CD4-positive, alpha-beta memory T cell (primary cell): ENCODE results near the gene DCAF6. TPM values are rescaled to one million over a fixed set of nuclear protein-coding genes. Genes with fewer than 3 reads are reported as not detected.
A peak's percentile ranks its signal among the peaks of the same experiment; 100 is the strongest.
"Not testable (repeated sequence)": the region's sequence is repeated elsewhere in the genome, so short reads cannot be mapped to it uniquely, and the experiment has no call there.

Source experiments
- CTCF ChIA-PET: fragments of 350-600 bp; sonication (Branson Sonifier 250); formaldehyde crosslinking; loops from one replicate; lab custom pipeline; 2021; ENCODE audit warnings: inconsistent platforms; ENCODE audit not compliant: partially characterized antibody; lab: Charles Lee
- POLR2A ChIA-PET: fragments of 350-600 bp; sonication (Branson Sonifier 250); formaldehyde crosslinking; loops from one replicate; lab custom pipeline; 2021; ENCODE audit not compliant: partially characterized antibody; lab: Charles Lee
- DNase-seq, 5 donors: peaks; one replicate each; pipeline versions ENCODE4 v3.0.0 to v3.0.0-alpha.2; 2020 to 2022; ENCODE audit warnings: mixed read lengths in 1 of 5
- H3K27ac ChIP-seq: one replicate; pipeline ENCODE4 v1.7.0; 2013; ENCODE audit warnings: low read depth, low read length
- H3K27me3 ChIP-seq: 2 replicates; pipeline ENCODE4 v1.7.0; 2013; ENCODE audit warnings: mild to moderate bottlenecking, low read length, moderate library complexity; ENCODE audit not compliant: insufficient read depth
- H3K36me3 ChIP-seq: 2 replicates; pipeline ENCODE4 v1.7.0; 2013; ENCODE audit warnings: mild to moderate bottlenecking, low read length, moderate library complexity; ENCODE audit not compliant: insufficient read depth
- H3K4me1 ChIP-seq: 2 replicates; pipeline ENCODE4 v1.7.0; 2013; ENCODE audit warnings: mild to moderate bottlenecking, low read length, moderate library complexity; ENCODE audit not compliant: insufficient read depth
- H3K4me3 ChIP-seq, 2 donors: one replicate each; pipeline ENCODE4 v1.7.0; 2013; ENCODE audit warnings: low read length in 2 of 2, mild to moderate bottlenecking in 1 of 2
- H3K9me3 ChIP-seq, 2 donors: one replicate each; pipeline ENCODE4 v1.7.0; 2013; ENCODE audit warnings: low read length in 2 of 2, control low read depth in 1 of 2; ENCODE audit not compliant: control insufficient read depth in 1 of 2
- H3K27ac Mint-ChIP-seq, 7 donors: one replicate each; pipeline ENCODE4 v1.8.0; 2020 to 2021; ENCODE audit warnings: mixed read lengths in 7 of 7, mild to moderate bottlenecking in 6 of 7, inconsistent platforms in 3 of 7, moderate library complexity in 3 of 7
- H3K27me3 Mint-ChIP-seq, 2 donors: one replicate each; pipeline ENCODE4 v1.8.0; 2020 to 2021; ENCODE audit warnings: mixed read lengths in 2 of 2
- H3K36me3 Mint-ChIP-seq, 2 donors: one replicate each; pipeline ENCODE4 v1.8.0; 2020 to 2021; ENCODE audit warnings: mixed read lengths in 2 of 2, inconsistent platforms in 1 of 2, mild to moderate bottlenecking in 1 of 2
- H3K4me1 Mint-ChIP-seq, 4 donors: one replicate each; pipeline ENCODE4 v1.8.0; 2020 to 2021; ENCODE audit warnings: mixed read lengths in 4 of 4, mild to moderate bottlenecking in 1 of 4
- H3K4me3 Mint-ChIP-seq, 8 donors: one replicate each; pipeline ENCODE4 v1.8.0; 2020 to 2021; ENCODE audit warnings: mixed read lengths in 8 of 8, mild to moderate bottlenecking in 7 of 8, moderate library complexity in 6 of 8, inconsistent platforms in 3 of 8
- H3K9me3 Mint-ChIP-seq, 8 donors: one replicate each; pipeline ENCODE4 v1.8.0; 2020 to 2021; ENCODE audit warnings: mixed read lengths in 8 of 8, mild to moderate bottlenecking in 5 of 8, inconsistent platforms in 3 of 8, moderate library complexity in 1 of 8
- intact Hi-C: fragments of 100-400 bp; cut with micrococcal nuclease; formaldehyde crosslinking; loops from one replicate; pipeline ENCODE4 v1.15.1; 2023
- polyA plus RNA-seq, 2 donors: library from polyadenylated mRNA; unstranded; fragments of 300-500 nt; fragmentation: Illumina TruSeq; gene quantifications; one replicate each; pipeline ENCODE4 v1.2.3, GENCODE V29; 2021
- total RNA-seq, 2 experiments: library from RNA; stranded (reverse); gene quantifications; one replicate each; pipeline ENCODE4 v1.2.3, GENCODE V29; 2021

Gene DCAF6
- total RNA-seq (10 to 100 TPM; 28.3 to 29.2 TPM), polyA plus RNA-seq (10 to 100 TPM in 1 of 2 donors, 1 to 10 TPM in 1; 8.1 to 14.3 TPM)

GRCh38 chr1:167936068-167936929, at the start of gene DCAF6:
DCAF6 (plus strand) TSS chr1:167936683; CDS start chr1:167936912, 229 bp downstream.
- ChIA-PET CTCF (interaction anchor here (0.7 to 3.1 kb wide), 7 partner anchors 12 to 1432 kb away, joined by 3 to 14 read pairs (median 3); partner anchors contain the start of genes BLZF1 and NME7), POLR2A (interaction anchor here (0.6 to 2.3 kb wide), 37 partner anchors 9 to 1958 kb away, joined by 3 to 13 read pairs (median 4); partner anchors contain the start of genes ADCY10, BLZF1, CREG1 and GPA33)
- Histone ChIP-seq H3K4me3 (peak within 1 kb of the TSS; percentile 69 to 90), H3K36me3 (no peaks in the 10 kb centered on the region), H3K27me3 (no peaks in the 10 kb centered on the region), H3K4me1 (peaks cover 28% of the 10 kb centered on the region), H3K27ac (peak within 1 kb of the TSS; percentile 85), H3K9me3 (no peaks in the 10 kb centered on the region)
- intact Hi-C loops = loop anchor here (1.0 to 5.0 kb wide), 13 partner anchors 133 to 1957 kb away; partner anchors contain the start of genes ATP1B1, CREG1, METTL18 and NME7
- peaks cover 0 to 18% of the 10 kb centered on the region in 2 donors for H3K36me3 Mint-ChIP-seq
- peak within 1 kb of the TSS; percentile 97 to 100 (median 98) for H3K27ac Mint-ChIP-seq
- H3K9me3 Mint-ChIP-seq = peaks cover 0 to 1% (median 0%) of the 10 kb centered on the region in 8 donors
- no peaks in the 10 kb centered on the region for H3K27me3 Mint-ChIP-seq
- H3K4me3 Mint-ChIP-seq = peak within 1 kb of the TSS; percentile 90 to 99 (median 94)
- H3K4me1 Mint-ChIP-seq = peaks cover 29 to 58% (median 43%) of the 10 kb centered on the region in 4 donors
- DNase-seq = peak; percentile 98 to 99 (median 99)

- H3K4me3 Mint-ChIP-seq, H3K27me3 ChIP-seq, H3K36me3 ChIP-seq, H3K27ac ChIP-seq, DNase-seq, POLR2A ChIA-PET, H3K4me3 ChIP-seq, H3K9me3 ChIP-seq, CTCF ChIA-PET, H3K4me1 Mint-ChIP-seq, H3K36me3 Mint-ChIP-seq, intact Hi-C loops, H3K27ac Mint-ChIP-seq, H3K4me1 ChIP-seq, H3K27me3 Mint-ChIP-seq: not testable (repeated sequence)
- H3K9me3 Mint-ChIP-seq = peaks cover 0 to 17% (median 6%) of the 10 kb centered on the region in 8 donors
Measured at GRCh38 chr1:167887187-167887586, 49.3 kb upstream of the DCAF6 start.

- CTCF ChIA-PET = no interaction called here
- intact Hi-C loops = no loop called here
- POLR2A ChIA-PET = no interaction called here
- no peak overlapping the region for H3K4me3 ChIP-seq
- no peak overlapping the region for H3K27ac Mint-ChIP-seq
- H3K4me1 ChIP-seq = no peaks in the 10 kb centered on the region
- H3K4me1 Mint-ChIP-seq = no peaks in the 10 kb centered on the region
- H3K27me3 Mint-ChIP-seq = peaks cover 2 to 4% of the 10 kb centered on the region in 2 donors
- H3K27ac ChIP-seq = no peak overlapping the region
- H3K36me3 ChIP-seq = no peaks in the 10 kb centered on the region
- H3K27me3 ChIP-seq = no peaks in the 10 kb centered on the region
- H3K9me3 Mint-ChIP-seq = peaks cover 0 to 10% (median 5%) of the 10 kb centered on the region in 8 donors
- no peak overlapping the region for H3K4me3 Mint-ChIP-seq
- no peak for DNase-seq
- H3K36me3 Mint-ChIP-seq = no peaks in the 10 kb centered on the region
- no peaks in the 10 kb centered on the region for H3K9me3 ChIP-seq
Measured at GRCh38 chr1:167890400-167890799, 46.1 kb upstream of the DCAF6 start.

- no peaks in the 10 kb centered on the region for H3K4me1 Mint-ChIP-seq
- no peaks in the 10 kb centered on the region for H3K36me3 Mint-ChIP-seq
- no peaks in the 10 kb centered on the region for H3K9me3 Mint-ChIP-seq
- POLR2A ChIA-PET = no interaction called here
- Histone ChIP-seq H3K4me1 (no peaks in the 10 kb centered on the region), H3K27me3 (no peaks in the 10 kb centered on the region), H3K4me3 (no peak overlapping the region), H3K9me3 (no peaks in the 10 kb centered on the region), H3K27ac (no peak overlapping the region), H3K36me3 (no peaks in the 10 kb centered on the region)
- intact Hi-C loops = no loop called here
- no peak overlapping the region for H3K27ac Mint-ChIP-seq
- peaks cover 2 to 4% of the 10 kb centered on the region in 2 donors for H3K27me3 Mint-ChIP-seq
- H3K4me3 Mint-ChIP-seq = no peak overlapping the region
- DNase-seq = no peak
- CTCF ChIA-PET = no interaction called here
Measured at GRCh38 chr1:167893798-167894197, 42.7 kb upstream of the DCAF6 start.

GRCh38 chr1:167898578-167899222, 37.8 kb upstream of the DCAF6 start:
- Histone ChIP-seq H3K9me3 (no peaks in the 10 kb centered on the region), H3K27ac (no peak overlapping the region), H3K4me3 (no peak overlapping the region), H3K27me3 (no peaks in the 10 kb centered on the region), H3K4me1 (no peaks in the 10 kb centered on the region), H3K36me3 (no peaks in the 10 kb centered on the region)
- intact Hi-C loops = no loop called here
- Mint-ChIP-seq H3K4me1 (no peaks in the 10 kb centered on the region), H3K27ac (no peak overlapping the region), H3K4me3 (no peak overlapping the region), H3K27me3 (no peaks in the 10 kb centered on the region), H3K9me3 (no peaks in the 10 kb centered on the region), H3K36me3 (no peaks in the 10 kb centered on the region)
- ChIA-PET POLR2A (no interaction called here), CTCF (no interaction called here)
- no peak for DNase-seq

GRCh38 chr1:167899253-167899681, 37.2 kb upstream of the DCAF6 start:
- Mint-ChIP-seq H3K4me3 (no peak overlapping the region), H3K27me3 (no peaks in the 10 kb centered on the region), H3K27ac (no peak overlapping the region), H3K4me1 (no peaks in the 10 kb centered on the region), H3K36me3 (no peaks in the 10 kb centered on the region), H3K9me3 (no peaks in the 10 kb centered on the region)
- Histone ChIP-seq H3K4me1 (no peaks in the 10 kb centered on the region), H3K27ac (no peak overlapping the region), H3K9me3 (no peaks in the 10 kb centered on the region), H3K36me3 (no peaks in the 10 kb centered on the region), H3K27me3 (no peaks in the 10 kb centered on the region), H3K4me3 (no peak overlapping the region)
- ChIA-PET POLR2A (no interaction called here), CTCF (no interaction called here)
- no peak for DNase-seq
- intact Hi-C loops = no loop called here

- Histone ChIP-seq H3K4me1 (no peaks in the 10 kb centered on the region), H3K9me3 (no peaks in the 10 kb centered on the region), H3K4me3 (no peak overlapping the region), H3K27me3 (no peaks in the 10 kb centered on the region), H3K36me3 (no peaks in the 10 kb centered on the region), H3K27ac (no peak overlapping the region)
- Mint-ChIP-seq H3K27ac (no peak overlapping the region), H3K27me3 (no peaks in the 10 kb centered on the region), H3K36me3 (no peaks in the 10 kb centered on the region), H3K4me3 (no peak overlapping the region), H3K4me1 (no peaks in the 10 kb centered on the region), H3K9me3 (no peaks in the 10 kb centered on the region)
- intact Hi-C loops = no loop called here
- no peak for DNase-seq
- ChIA-PET CTCF (no interaction called here), POLR2A (no interaction called here)
Measured at GRCh38 chr1:167900907-167901306, 35.6 kb upstream of the DCAF6 start.
